Stomach (tissue), 4 donors: Measurements from ENCODE around the gene PPARA.

ENCODE experiments used
- EP300 ChIP-seq: sonication (generic); formaldehyde crosslinking; IDR thresholded peaks from one replicate; pipeline ENCODE4 v1.6.1; 2017; ENCODE audit warnings: antibody characterized with exemption
- POLR2A ChIP-seq, 4 donors: fragments of 450-650 bp; IDR thresholded peaks; one replicate each; pipeline ENCODE4 v1.6.1; 2016; ENCODE audit warnings: antibody characterized with exemption in 4 of 4, control low read depth in 2 of 4, mild to moderate bottlenecking in 1 of 4, moderate library complexity in 1 of 4
- POLR2AphosphoS5 ChIP-seq, 3 donors: sonication (generic); formaldehyde crosslinking; IDR thresholded peaks; one replicate each; pipeline ENCODE4 v1.6.1; 2016; ENCODE audit warnings: antibody characterized with exemption in 3 of 3
- TF ChIP-seq, protein P1 (sequence below), 7 experiments: fragments of 450-650 bp in 4 of 7; fragments of 200-600 bp in 3 of 7; sonication (generic) in 3 of 7; IDR thresholded peaks; one replicate each; pipeline ENCODE4 v1.5.1; 2016 to 2019; ENCODE audit warnings: antibody characterized with exemption in 7 of 7, control low read depth in 2 of 7, mild to moderate bottlenecking in 1 of 7

DNA sequence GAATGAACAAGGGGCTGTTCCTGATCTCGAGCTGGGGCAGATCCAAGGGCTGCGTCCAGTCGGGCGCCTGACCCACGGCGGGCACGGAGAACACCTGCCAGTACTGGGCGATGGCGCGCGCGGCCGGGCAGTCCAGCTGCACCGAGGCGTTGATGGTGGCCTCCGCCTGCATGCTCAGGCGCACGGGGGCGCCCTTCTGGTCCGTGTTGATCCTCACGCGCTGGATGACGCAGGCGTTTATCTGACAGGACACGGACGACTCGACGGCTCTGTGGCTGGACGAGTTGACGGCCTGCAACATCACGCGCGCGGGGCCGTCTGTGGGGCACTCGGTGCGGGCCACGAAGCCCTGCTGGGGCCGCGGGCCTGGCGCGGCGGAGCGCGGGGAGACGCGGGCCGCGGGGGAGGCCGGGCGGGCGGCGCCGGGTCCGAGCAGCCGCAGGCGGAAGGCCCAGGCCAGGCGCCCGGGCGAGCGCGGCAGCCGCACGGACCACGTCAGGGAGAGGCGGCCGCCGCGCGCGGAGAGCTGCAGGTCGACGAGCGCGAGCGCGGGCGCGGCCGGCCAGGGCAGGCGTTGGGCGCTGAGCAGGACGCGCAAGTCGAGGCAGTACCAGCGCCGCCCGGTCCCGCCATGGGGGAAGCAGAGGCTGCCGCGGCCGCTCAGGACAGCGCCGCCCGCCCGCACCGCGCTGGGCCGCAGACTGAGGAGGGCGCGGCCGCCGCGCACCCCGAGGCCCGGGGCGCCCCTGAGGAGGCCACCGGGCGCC is 112.3 kb downstream of the PPARA start:
- TF ChIP-seq POLR2A (IDR thresholded peaks at IDR 0.05) (no peak), POLR2AphosphoS5 (IDR thresholded peaks at IDR 0.05) (no peak), EP300 (no peak)
- TF ChIP-seq, protein P1, sequence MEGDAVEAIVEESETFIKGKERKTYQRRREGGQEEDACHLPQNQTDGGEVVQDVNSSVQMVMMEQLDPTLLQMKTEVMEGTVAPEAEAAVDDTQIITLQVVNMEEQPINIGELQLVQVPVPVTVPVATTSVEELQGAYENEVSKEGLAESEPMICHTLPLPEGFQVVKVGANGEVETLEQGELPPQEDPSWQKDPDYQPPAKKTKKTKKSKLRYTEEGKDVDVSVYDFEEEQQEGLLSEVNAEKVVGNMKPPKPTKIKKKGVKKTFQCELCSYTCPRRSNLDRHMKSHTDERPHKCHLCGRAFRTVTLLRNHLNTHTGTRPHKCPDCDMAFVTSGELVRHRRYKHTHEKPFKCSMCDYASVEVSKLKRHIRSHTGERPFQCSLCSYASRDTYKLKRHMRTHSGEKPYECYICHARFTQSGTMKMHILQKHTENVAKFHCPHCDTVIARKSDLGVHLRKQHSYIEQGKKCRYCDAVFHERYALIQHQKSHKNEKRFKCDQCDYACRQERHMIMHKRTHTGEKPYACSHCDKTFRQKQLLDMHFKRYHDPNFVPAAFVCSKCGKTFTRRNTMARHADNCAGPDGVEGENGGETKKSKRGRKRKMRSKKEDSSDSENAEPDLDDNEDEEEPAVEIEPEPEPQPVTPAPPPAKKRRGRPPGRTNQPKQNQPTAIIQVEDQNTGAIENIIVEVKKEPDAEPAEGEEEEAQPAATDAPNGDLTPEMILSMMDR (IDR thresholded peaks at IDR 0.05), result no peak
